GM18511 (cell line): ENCODE data around the gene GFOD1.
"Not testable (repeated sequence)": the region's sequence is repeated elsewhere in the genome, so short reads cannot be mapped to it uniquely, and the experiment has no call there.

ENCODE experiments used
- ATAC-seq: cut with Tn5 transposase; IDR thresholded peaks from one replicate; pipeline ENCODE4 v1.9.1; 2021; ENCODE audit warnings: mild to moderate bottlenecking, moderate library complexity; ENCODE audit not compliant: unreplicated experiment

Gene GFOD1

GRCh38 chr6:13407709-13408695 is 79.4 kb downstream of the GFOD1 start:
- no peak for ATAC-seq

- no peak for ATAC-seq
Observed at GRCh38 chr6:13407368-13407708, 80.1 kb downstream of the GFOD1 start.

GRCh38 chr6:13406781-13407180 is 80.6 kb downstream of the GFOD1 start:
- no peak for ATAC-seq

- ATAC-seq = no peak
Observed at GRCh38 chr6:13405961-13406477, 81.4 kb downstream of the GFOD1 start.

DNA sequence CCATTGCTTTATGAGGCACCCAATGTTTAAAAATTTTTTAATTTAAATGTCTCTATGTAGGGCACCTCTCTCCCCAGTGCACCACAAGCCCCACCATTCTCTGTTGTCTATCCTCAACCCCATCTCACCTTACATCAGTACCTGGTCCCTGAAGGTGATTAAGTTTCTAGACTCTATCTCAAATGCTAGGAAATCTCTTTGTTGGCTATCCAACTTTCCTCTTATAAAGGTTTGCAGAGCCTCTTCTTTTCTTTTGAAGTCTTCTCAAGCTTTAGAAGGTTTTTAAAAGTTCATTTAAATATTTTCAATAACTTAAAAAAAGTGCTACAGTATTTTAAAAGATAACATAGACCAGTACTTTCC is 82.5 kb downstream of the GFOD1 start:
- ATAC-seq = no peak

DNA sequence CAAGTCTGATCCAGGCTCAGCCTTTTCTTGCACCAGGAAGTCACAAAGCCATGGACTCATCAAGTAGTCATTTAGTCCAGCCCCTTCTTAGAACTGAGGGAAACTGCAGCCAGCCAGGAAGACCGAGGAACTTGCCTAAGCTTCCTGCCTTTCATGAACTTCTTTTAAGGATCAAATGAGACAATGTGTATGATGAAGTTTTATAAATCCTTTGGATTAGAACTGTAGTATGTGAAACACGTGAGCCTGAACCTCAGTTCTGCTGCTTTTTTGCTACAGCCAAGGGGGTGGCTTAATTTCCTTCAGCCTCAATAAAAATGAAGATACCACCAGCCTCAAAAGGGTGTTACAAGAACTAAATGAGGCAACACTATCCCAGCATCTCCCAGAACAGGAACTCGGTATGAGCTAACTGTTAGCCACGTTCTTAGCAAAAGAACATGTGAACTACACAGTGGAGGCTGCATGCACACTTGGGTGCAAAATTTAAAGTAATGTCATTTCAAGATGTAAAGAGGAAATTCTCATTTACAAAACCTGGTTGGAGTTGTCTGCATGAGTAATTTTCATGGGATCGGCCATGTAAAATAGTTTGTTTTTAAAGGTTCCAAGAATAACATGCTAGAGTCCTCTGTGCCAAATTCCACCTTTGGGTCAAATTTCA is 83.0 kb downstream of the GFOD1 start:
- no peak for ATAC-seq

DNA sequence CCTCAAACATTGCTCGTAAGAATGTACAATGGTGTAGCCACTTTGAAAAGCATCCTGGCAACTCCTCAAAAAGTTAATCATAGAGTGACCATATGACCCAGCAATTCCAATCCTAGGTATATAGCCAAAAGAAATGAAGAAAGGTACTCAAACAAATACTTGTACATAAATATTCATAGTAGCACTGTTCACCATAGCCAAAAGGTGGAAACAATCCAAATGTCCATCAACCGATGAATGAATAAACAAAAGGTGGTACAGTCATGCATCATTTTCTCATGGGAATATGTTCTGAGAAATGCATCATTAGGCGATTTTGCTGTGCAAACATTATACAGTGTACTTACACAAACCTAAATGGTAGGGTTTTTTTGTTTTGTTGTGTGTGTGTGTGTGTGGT is 84.7 kb downstream of the GFOD1 start:
- ATAC-seq = no peak

DNA sequence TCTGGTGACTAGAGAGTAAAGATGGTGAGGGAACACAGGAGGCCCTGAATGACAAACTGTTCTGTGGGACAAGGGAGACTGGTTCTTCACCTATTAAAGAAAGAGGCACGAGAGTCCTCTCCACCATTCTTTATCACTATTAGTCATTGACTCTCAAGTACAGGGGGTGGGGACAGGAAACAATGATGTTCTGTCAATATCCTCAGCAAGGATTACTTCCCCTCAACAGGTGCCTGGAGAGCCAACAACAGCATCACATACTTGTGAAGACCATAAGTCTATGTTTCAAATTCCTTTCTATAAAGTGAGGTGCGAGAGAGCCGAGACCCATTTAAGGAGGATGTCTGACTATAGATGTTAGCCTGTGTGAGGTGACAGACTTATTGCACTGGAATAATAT is 86.6 kb downstream of the GFOD1 start:
- ATAC-seq = peak; percentile 42

DNA sequence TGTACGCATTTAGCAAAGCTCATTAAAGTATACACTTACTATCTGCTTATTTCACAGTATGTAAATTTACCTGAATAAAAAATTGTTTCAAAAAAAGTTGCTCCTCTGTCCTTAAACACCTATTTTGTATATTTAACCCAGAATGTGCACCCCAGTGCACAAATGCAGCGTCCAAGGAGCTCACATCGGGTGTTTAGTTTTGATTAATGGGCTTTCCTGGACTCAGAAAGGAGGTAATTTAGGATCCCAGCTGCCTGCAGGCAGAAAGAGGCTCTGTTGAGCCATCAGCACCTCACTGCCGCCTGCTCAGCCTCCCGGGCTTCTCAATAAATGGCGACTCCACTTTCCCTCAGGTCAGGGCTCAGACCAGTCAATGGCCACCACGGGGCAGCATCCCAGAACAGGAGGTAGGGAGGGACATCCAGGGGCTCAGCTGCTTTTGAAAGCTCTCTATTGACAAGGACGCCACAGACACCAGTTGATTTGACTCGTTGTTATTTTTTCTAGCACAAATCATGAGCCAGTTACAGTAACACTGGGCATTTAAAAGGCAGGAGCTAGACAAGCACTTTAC is 88.9 kb downstream of the GFOD1 start:
- no peak for ATAC-seq

- no peak for ATAC-seq
Observed at GRCh38 chr6:13398069-13398381, 89.4 kb downstream of the GFOD1 start.

DNA sequence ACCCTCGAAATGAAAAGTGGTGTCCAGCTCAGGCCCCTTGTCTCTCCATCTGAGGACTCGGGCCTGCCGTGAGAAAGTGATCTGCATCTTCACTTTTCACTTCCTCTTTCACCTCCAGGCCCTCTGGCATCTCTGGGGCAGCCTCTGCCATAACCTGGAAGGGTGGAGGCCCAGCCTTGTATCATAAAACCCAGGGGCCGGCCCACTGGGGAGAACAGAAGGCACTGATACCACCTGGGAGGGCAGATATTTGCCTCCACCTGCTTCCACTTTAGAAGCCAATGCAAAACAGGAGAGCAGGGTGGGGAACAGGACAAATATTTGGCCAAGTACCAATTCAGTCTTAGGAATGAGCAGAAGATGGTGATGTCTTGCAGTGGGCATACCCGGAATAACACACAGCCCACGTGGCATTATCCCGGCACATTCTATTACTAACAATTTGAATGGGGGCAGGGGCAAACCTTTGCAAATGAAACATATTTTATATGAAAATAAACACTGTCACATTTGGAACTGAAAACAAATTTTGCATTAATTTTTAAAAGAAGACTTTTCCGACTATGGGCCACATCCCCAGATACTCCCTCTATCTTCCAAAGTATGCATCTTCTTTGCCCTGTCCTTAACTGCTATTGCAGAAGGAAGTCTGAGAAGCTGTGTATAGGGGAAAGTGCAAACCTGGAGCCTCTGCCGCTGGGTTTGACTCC is 89.9 kb downstream of the GFOD1 start:
- ATAC-seq = peak; percentile 81

DNA sequence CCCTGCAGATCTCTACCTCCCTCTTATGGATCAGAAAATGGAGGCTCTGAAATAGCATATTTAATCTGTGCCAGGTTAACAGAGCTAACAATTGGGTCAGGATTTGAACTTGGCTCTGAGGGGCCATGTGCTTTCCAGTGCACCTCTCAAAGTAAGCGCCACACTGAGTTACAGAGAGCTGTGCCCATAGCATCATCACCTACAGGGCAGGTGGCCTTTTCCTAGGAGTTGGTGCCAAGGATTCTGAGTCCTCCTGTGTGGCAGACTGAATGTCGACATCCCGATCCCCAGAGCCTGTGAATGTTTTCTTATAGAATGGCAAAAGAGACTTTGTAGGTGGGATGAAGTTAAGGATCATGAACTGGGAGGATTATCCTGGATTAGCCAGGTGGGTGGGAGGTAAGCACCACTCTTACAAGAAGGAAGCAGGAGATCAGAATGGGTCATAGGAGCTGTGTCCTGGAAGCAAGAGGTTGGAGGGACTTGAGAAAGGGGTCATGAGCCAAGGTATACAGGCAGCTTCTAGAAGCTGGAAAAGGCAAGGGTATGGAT is 91.1 kb downstream of the GFOD1 start:
- no peak for ATAC-seq

DNA sequence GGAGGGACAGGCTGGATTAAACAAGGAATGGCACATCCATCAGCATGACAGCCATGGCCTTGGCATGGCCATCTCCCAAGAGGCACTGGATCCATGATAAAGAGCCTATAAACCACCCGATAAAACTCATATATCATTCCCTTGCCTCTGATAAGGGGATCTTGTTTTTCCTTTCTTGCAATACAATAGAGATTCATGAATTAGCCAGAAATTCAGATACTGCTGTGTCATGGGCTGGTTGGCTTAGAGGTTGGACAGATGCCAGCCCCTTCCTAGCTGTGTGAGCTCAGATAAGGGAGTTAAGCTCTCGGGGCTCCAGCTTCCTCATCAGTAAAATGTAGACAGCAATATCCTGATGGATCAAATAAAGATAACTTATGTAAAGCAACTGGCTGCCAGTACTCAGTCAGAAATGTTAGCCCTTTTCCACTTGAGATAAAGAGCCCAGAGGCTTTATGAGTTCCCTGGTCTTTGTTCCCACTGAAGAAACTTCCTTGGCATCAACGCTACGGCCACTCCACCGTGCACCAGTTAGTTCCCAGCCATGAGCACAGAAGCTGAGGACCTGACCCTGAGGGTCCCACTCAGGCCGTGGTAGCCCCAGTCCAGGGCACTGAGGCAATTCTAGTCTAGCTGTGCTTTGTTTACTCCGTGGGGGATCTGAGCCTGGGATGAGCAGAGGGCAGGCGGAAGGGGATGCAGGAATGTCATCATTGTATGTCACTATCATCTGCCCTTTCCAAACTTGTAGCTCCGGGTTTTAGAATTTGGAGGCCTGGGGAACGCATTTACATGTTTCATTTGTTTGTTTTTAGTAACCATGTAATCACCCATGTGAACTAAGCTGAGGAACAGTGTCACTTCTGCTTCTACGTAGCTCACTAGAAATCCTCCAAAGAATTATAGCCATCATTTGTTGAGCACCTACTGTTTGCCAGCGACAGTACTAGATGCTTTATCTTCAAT is 91.8 kb downstream of the GFOD1 start:
- ATAC-seq = no peak

DNA sequence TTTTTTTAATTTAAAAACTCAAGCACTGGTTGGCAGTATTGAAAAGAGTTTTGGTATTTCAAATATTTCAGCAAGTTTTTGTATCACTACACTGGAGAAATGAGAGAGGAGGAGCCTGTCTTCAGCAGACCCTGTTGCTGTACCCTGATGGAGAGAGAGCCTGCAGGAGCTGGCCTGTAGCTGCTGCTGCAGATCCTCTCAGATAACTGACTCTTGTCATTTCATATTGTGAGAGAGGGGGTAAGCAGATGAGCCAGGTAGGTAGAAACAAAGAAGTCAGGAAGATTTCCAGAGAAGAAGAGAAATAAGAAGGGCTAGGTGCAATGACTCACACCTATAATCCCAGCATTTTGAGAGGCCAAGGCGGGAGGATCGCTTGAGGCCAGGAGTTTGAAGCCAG is 94.9 kb downstream of the GFOD1 start:
- no peak for ATAC-seq

- ATAC-seq = no peak
Observed at GRCh38 chr6:13391537-13391936, 95.9 kb downstream of the GFOD1 start.

- no peak for ATAC-seq
Observed at GRCh38 chr6:13390658-13391057, 96.7 kb downstream of the GFOD1 start.

GRCh38 chr6:13389237-13389636 is 98.2 kb downstream of the GFOD1 start:
- not testable (repeated sequence) for ATAC-seq

DNA sequence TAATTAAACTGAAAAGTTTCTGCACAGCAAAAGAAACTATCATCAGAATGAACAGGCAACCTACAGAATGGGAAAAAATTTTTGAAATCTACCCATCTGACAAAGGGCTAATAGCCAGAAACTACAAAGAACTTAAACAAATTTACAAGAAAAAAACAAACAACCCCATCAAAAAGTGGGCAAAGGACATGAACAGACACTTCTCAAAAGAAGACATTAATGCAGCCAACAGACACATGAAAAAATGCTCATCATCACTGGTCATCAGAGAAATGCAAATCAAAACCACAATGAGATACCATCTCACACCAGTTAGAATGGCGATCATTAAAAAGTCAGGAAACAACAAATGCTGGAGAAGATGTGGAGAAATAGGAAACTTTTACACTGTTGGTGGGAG is 98.6 kb downstream of the GFOD1 start:
- ATAC-seq = not testable (repeated sequence)

- no peak for ATAC-seq
Observed at GRCh38 chr6:13384966-13385365, 102.4 kb downstream of the GFOD1 start.

GRCh38 chr6:13384506-13384905 is 102.9 kb downstream of the GFOD1 start:
- ATAC-seq = no peak
